ENCODE results near the gene TACC2.

- TF ChIP-seq, protein P1, sequence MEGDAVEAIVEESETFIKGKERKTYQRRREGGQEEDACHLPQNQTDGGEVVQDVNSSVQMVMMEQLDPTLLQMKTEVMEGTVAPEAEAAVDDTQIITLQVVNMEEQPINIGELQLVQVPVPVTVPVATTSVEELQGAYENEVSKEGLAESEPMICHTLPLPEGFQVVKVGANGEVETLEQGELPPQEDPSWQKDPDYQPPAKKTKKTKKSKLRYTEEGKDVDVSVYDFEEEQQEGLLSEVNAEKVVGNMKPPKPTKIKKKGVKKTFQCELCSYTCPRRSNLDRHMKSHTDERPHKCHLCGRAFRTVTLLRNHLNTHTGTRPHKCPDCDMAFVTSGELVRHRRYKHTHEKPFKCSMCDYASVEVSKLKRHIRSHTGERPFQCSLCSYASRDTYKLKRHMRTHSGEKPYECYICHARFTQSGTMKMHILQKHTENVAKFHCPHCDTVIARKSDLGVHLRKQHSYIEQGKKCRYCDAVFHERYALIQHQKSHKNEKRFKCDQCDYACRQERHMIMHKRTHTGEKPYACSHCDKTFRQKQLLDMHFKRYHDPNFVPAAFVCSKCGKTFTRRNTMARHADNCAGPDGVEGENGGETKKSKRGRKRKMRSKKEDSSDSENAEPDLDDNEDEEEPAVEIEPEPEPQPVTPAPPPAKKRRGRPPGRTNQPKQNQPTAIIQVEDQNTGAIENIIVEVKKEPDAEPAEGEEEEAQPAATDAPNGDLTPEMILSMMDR (IDR thresholded peaks at IDR 0.05; ENCODE audit: borderline replicate concordance, extremely low read depth, low read length, poor library complexity, severe bottlenecking) = no peak
- no peak for TF ChIP-seq EZH2 (IDR thresholded peaks at IDR 0.05; ENCODE audit: borderline replicate concordance, low read depth, low read length, severe bottlenecking)
These were observed 270.1 kb downstream of the TACC2 start for GRCh38 chr10:122259075-122259466.

All from DND-41 (cell line).